IPS-20b (cell line): ENCODE results near the gene ADGRV1.

Experiments
- H3K27ac ChIP-seq: one replicate; pipeline ENCODE4 v1.5.1; 2013; ENCODE audit warnings: low read length
- H3K27me3 ChIP-seq: 2 replicates; pipeline ENCODE4 v1.6.1; 2013; ENCODE audit warnings: mild to moderate bottlenecking, low read length, inconsistent platforms; ENCODE audit not compliant: insufficient read depth
- H3K36me3 ChIP-seq: 2 replicates; pipeline ENCODE4 v1.6.1; 2013; ENCODE audit warnings: low read depth, mild to moderate bottlenecking, inconsistent platforms, low read length, moderate library complexity; ENCODE audit not compliant: insufficient read depth
- H3K4me1 ChIP-seq: 2 replicates; pipeline ENCODE4 v1.6.1; 2013; ENCODE audit warnings: mild to moderate bottlenecking, control low read depth, inconsistent platforms, low read length, moderate library complexity; ENCODE audit not compliant: insufficient read depth
- H3K4me3 ChIP-seq: 2 replicates; pipeline ENCODE4 v1.5.1; 2013; ENCODE audit warnings: mild to moderate bottlenecking, low read length, inconsistent platforms
- H3K9ac ChIP-seq: 2 replicates; pipeline ENCODE4 v1.6.1; 2013; ENCODE audit warnings: low read depth, mild to moderate bottlenecking, inconsistent platforms, low read length, moderate library complexity
- H3K9me3 ChIP-seq: 2 replicates; pipeline ENCODE4 v1.6.1; 2013; ENCODE audit warnings: mild to moderate bottlenecking, low read depth, low read length, inconsistent platforms; ENCODE audit not compliant: insufficient read depth

Gene ADGRV1

GRCh38 chr5:91016954-91017700, 458.5 kb downstream of the ADGRV1 start:
- no peak overlapping the region for H3K4me3 ChIP-seq
- H3K9ac ChIP-seq = no peak overlapping the region
- no peak overlapping the region for H3K27ac ChIP-seq
- 0 out of 2 replicates have a peak, but pooled peaks cover 3% of the 10 kb centered on the region for H3K4me1 ChIP-seq
- H3K27me3 ChIP-seq = no peaks in the 10 kb centered on the region
- H3K36me3 ChIP-seq = no peaks in the 10 kb centered on the region
- H3K9me3 ChIP-seq = no peaks in the 10 kb centered on the region

- H3K4me3 ChIP-seq = no peak overlapping the region
- H3K4me1 ChIP-seq = 0 out of 2 replicates have a peak, but pooled peaks cover 3% of the 10 kb centered on the region
- no peak overlapping the region for H3K9ac ChIP-seq
- H3K27me3 ChIP-seq = no peaks in the 10 kb centered on the region
- H3K36me3 ChIP-seq = no peaks in the 10 kb centered on the region
- H3K9me3 ChIP-seq = no peaks in the 10 kb centered on the region
- no peak overlapping the region for H3K27ac ChIP-seq
These were observed 459.6 kb downstream of the ADGRV1 start for GRCh38 chr5:91018200-91018599.

GRCh38 chr5:91018712-91019371, 460.2 kb downstream of the ADGRV1 start:
- no peak overlapping the region for H3K4me3 ChIP-seq
- H3K36me3 ChIP-seq = no peaks in the 10 kb centered on the region
- H3K27me3 ChIP-seq = no peaks in the 10 kb centered on the region
- H3K9ac ChIP-seq = no peak overlapping the region
- 0 out of 2 replicates have a peak, but pooled peaks cover 3% of the 10 kb centered on the region for H3K4me1 ChIP-seq
- no peaks in the 10 kb centered on the region for H3K9me3 ChIP-seq
- H3K27ac ChIP-seq = no peak overlapping the region

GRCh38 chr5:91020065-91020800, 461.6 kb downstream of the ADGRV1 start:
- Histone ChIP-seq H3K27ac (no peak overlapping the region), H3K9ac (no peak overlapping the region), H3K9me3 (no peaks in the 10 kb centered on the region), H3K4me1 (0 out of 2 replicates have a peak, but pooled peaks cover 3% of the 10 kb centered on the region), H3K27me3 (no peaks in the 10 kb centered on the region), H3K36me3 (no peaks in the 10 kb centered on the region), H3K4me3 (no peak overlapping the region)

- H3K27me3 ChIP-seq = no peaks in the 10 kb centered on the region
- H3K4me3 ChIP-seq = no peak overlapping the region
- no peaks in the 10 kb centered on the region for H3K9me3 ChIP-seq
- H3K36me3 ChIP-seq = no peaks in the 10 kb centered on the region
- no peak overlapping the region for H3K9ac ChIP-seq
- H3K27ac ChIP-seq = no peak overlapping the region
- H3K4me1 ChIP-seq = 0 out of 2 replicates have a peak, but pooled peaks cover under 1% of the 10 kb centered on the region
These were observed 463.9 kb downstream of the ADGRV1 start for GRCh38 chr5:91022518-91022917.

GRCh38 chr5:91024206-91024605, 465.6 kb downstream of the ADGRV1 start:
- Histone ChIP-seq H3K4me3 (no peak overlapping the region), H3K36me3 (no peaks in the 10 kb centered on the region), H3K27ac (no peak overlapping the region), H3K27me3 (no peaks in the 10 kb centered on the region), H3K9ac (no peak overlapping the region), H3K9me3 (no peaks in the 10 kb centered on the region), H3K4me1 (no peaks in the 10 kb centered on the region; the same call in 1 of the 2 replicates)

- H3K27ac ChIP-seq = no peak overlapping the region
- H3K27me3 ChIP-seq = no peaks in the 10 kb centered on the region
- H3K9me3 ChIP-seq = no peaks in the 10 kb centered on the region
- H3K4me1 ChIP-seq = no peaks in the 10 kb centered on the region; the same call in 1 of the 2 replicates
- no peak overlapping the region for H3K9ac ChIP-seq
- no peaks in the 10 kb centered on the region for H3K36me3 ChIP-seq
- H3K4me3 ChIP-seq = no peak overlapping the region
These were observed 466.1 kb downstream of the ADGRV1 start for GRCh38 chr5:91024727-91025126.

GRCh38 chr5:91025449-91025848, 466.9 kb downstream of the ADGRV1 start:
- H3K36me3 ChIP-seq = no peaks in the 10 kb centered on the region
- H3K27me3 ChIP-seq = no peaks in the 10 kb centered on the region
- H3K4me3 ChIP-seq = no peak overlapping the region
- H3K27ac ChIP-seq = no peak overlapping the region
- no peaks in the 10 kb centered on the region for H3K9me3 ChIP-seq
- no peaks in the 10 kb centered on the region; the same call in 1 of the 2 replicates for H3K4me1 ChIP-seq
- H3K9ac ChIP-seq = no peak overlapping the region

GRCh38 chr5:91025956-91026355, 467.4 kb downstream of the ADGRV1 start:
- no peaks in the 10 kb centered on the region for H3K36me3 ChIP-seq
- H3K4me3 ChIP-seq = no peak overlapping the region
- H3K9ac ChIP-seq = no peak overlapping the region
- no peak overlapping the region for H3K27ac ChIP-seq
- no peaks in the 10 kb centered on the region for H3K9me3 ChIP-seq
- no peaks in the 10 kb centered on the region; the same call in 1 of the 2 replicates for H3K4me1 ChIP-seq
- no peaks in the 10 kb centered on the region for H3K27me3 ChIP-seq

GRCh38 chr5:91026466-91026865, 467.9 kb downstream of the ADGRV1 start:
- Histone ChIP-seq H3K36me3 (no peaks in the 10 kb centered on the region), H3K9me3 (no peaks in the 10 kb centered on the region), H3K4me1 (no peaks in the 10 kb centered on the region; the same call in 1 of the 2 replicates), H3K4me3 (no peak overlapping the region), H3K9ac (no peak overlapping the region), H3K27ac (no peak overlapping the region), H3K27me3 (no peaks in the 10 kb centered on the region)

GRCh38 chr5:91027405-91028139, 469.0 kb downstream of the ADGRV1 start:
- Histone ChIP-seq H3K27me3 (no peaks in the 10 kb centered on the region), H3K4me3 (no peak overlapping the region), H3K9ac (no peak overlapping the region), H3K9me3 (no peaks in the 10 kb centered on the region), H3K4me1 (no peaks in the 10 kb centered on the region; the same call in 1 of the 2 replicates), H3K36me3 (no peaks in the 10 kb centered on the region), H3K27ac (no peak overlapping the region)
